AG04450 (cell line): ENCODE results near the gene NEDD4. TPM values are rescaled to one million over a fixed set of nuclear protein-coding genes. Genes with fewer than 3 reads are reported as not detected.
"Not testable (repeated sequence)": the region's sequence is repeated elsewhere in the genome, so short reads cannot be mapped to it uniquely, and the experiment has no call there.

Source experiments
- CTCF ChIA-PET: fragments of 300-600, 350-600 bp; formaldehyde crosslinking; extraction: SDS; loops from one replicate; lab custom pipeline; 2022; ENCODE audit warnings: antibody characterized with exemption, inconsistent platforms; lab: Charles Lee
- POLR2A ChIA-PET: fragments of 350-600 bp; formaldehyde crosslinking; extraction: SDS; loops from one replicate; lab custom pipeline; 2021; ENCODE audit warnings: antibody characterized with exemption, inconsistent platforms; lab: Yijun Ruan, JAX
- DNase-seq: peaks from one replicate; pipeline ENCODE4 v3.0.0-alpha.2; 2011; ENCODE audit warnings: low read depth, low spot score
- H3K27ac ChIP-seq: one replicate; pipeline ENCODE4 v1.5.1; 2012; ENCODE audit warnings: low read depth, low read length, control low read depth
- H3K27me3 ChIP-seq: one replicate; pipeline ENCODE4 v1.6.0; 2012; ENCODE audit warnings: low read length; ENCODE audit not compliant: control insufficient read depth, insufficient read depth
- H3K4me3 ChIP-seq: 2 replicates; pipeline ENCODE4 v1.5.1; 2011; ENCODE audit warnings: mild to moderate bottlenecking, low read depth, low read length, control low read depth
- H3K9me3 ChIP-seq: 2 replicates; pipeline ENCODE4 v1.5.1; 2012; ENCODE audit warnings: low read length; ENCODE audit not compliant: control insufficient read depth, insufficient read depth
- CTCF ChIP-seq: IDR thresholded peaks from 2 replicates; pipeline ENCODE4 v1.5.1; 2011; ENCODE audit warnings: low read depth, low read length, control low read depth, inconsistent platforms
- polyA plus RNA-seq: library from polyadenylated mRNA; depleted of rRNA; stranded (reverse); fragments of >200 nt; gene quantifications from 2 replicates; pipeline ENCODE4 v1.2.3, GENCODE V29; 2011

NEDD4 gene
- polyA plus RNA-seq, 1 experiment = 57.8 TPM

GRCh38 chr15:56014677-56015076, 21.3 kb upstream of the NEDD4 start:
- TF ChIP-seq CTCF = no peak
- H3K27me3 ChIP-seq = no peaks in the 10 kb centered on the region
- no peak overlapping the region for H3K27ac ChIP-seq
- peaks cover 4% of the 10 kb centered on the region for H3K9me3 ChIP-seq
- DNase-seq = no peak
- no peak overlapping the region for H3K4me3 ChIP-seq
- CTCF ChIA-PET = no interaction called here
- POLR2A ChIA-PET = no interaction called here

GRCh38 chr15:56007053-56007452, 13.6 kb upstream of the NEDD4 start:
- DNase-seq, H3K4me3 ChIP-seq, H3K9me3 ChIP-seq, POLR2A ChIA-PET, CTCF ChIA-PET, H3K27ac ChIP-seq, H3K27me3 ChIP-seq: not testable (repeated sequence)

DNA sequence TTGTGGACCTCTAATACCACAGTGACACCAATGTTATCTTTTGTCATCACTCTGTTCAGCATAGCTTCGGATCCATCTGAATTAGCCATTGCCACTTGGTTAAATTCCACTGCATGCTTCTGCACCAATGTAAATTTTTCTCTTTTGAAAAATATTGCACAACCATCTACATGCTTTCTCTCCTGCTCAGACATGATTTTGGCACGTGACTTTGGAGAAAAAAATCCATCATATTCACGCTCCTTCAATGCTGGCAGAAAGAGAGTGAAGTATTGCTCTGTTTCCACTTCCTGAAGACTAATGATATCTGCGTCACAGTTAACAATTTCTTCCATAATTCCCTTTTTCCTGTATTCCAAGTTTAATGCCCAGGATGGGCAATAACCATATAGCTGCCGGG, 13.0 kb upstream of the NEDD4 start:
- CTCF ChIA-PET, H3K27me3 ChIP-seq, H3K4me3 ChIP-seq, H3K27ac ChIP-seq, H3K9me3 ChIP-seq, DNase-seq, POLR2A ChIA-PET: not testable (repeated sequence)

DNA sequence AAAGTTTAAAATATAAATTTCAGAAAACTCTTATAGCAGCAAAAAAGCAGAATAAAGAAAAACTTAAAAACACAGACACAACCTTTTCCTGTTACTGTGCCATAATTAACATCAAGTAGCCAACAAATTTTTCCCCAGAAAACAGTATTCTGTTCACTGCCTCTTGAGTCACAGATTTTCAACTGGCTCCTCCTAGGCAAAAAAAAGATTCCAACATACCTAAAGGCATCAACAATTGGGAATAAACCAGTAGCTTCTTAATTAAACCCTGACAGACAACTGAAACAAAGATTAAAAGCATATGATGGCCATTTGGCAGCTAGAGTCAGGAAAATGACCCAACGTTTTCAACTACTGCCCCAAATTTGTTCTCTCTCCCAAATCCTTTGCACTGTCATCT, 10.9 kb upstream of the NEDD4 start:
- POLR2A ChIA-PET, DNase-seq, CTCF ChIA-PET, H3K9me3 ChIP-seq, H3K4me3 ChIP-seq, H3K27ac ChIP-seq, H3K27me3 ChIP-seq: not testable (repeated sequence)

DNA sequence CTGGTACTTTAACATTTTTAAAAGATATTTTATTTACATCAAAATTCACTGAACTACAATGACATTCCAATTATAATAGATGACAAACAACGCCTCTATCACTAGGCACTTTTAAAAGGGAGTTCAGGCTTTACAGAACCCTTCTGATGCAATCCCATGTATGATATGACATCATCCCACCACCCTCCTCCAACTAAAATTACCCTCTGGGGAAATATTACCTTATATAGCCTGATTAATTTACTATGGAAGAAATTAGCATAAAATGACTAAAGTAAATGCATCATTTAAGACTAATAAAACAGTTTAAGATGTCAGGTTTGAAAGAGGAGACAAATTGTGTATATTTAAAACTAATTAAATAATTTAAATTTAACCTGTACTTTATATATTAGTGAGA, 10.4 kb upstream of the NEDD4 start:
- H3K27ac ChIP-seq, DNase-seq, H3K4me3 ChIP-seq, CTCF ChIA-PET, POLR2A ChIA-PET, H3K9me3 ChIP-seq, H3K27me3 ChIP-seq: not testable (repeated sequence)

GRCh38 chr15:56003277-56003676, 9.9 kb upstream of the NEDD4 start:
- H3K27me3 ChIP-seq, POLR2A ChIA-PET, CTCF ChIA-PET, H3K9me3 ChIP-seq, H3K4me3 ChIP-seq, H3K27ac ChIP-seq, DNase-seq: not testable (repeated sequence)

DNA sequence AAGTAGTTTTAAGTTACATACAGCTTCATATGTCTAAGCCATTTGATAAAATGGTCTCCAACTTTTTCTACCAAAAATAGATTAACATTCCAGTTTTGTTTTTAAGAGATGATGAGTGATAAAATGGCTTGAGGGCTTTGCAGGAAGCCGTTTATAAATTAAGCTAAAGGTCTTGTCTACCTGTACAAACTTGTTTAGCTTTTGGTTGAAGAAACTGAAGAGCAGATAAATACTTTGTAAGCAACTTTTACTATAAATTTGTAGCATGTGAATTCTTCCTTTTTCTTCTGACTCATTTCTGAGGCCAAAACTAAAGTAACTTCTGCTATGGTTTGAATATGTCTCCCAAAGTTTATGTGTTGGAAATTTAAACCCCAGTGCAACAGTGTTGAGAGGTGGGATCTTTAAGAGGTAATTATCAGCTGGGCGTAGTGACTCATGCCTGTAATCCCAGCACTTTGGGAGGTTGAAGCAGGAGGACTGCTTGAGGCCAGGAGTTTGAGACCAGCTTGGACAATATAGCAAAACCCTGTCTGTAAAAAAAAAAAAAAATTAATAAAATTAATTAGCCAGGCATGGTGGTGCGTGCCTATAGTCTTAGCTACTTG, 8.2 kb upstream of the NEDD4 start:
- ChIA-PET POLR2A (no interaction called here), CTCF (interaction anchor here (1.3 to 2.1 kb wide), 2 partner anchors 9 to 16 kb away, joined by 4 to 5 read pairs; no protein-coding TSS in a partner anchor)
- no peak for DNase-seq
- TF ChIP-seq CTCF = no peak
- Histone ChIP-seq H3K4me3 (no peak overlapping the region), H3K27me3 (no peaks in the 10 kb centered on the region), H3K9me3 (no peaks in the 10 kb centered on the region; the same call in 1 of the 2 replicates), H3K27ac (no peak overlapping the region)
